NCI-H2196 treated with DMSO at 0.1 percent for 48 hours (cell line): ENCODE results near the gene RFX7.

ENCODE experiments used
- DNase-seq: peaks from one replicate; lab custom pipeline; 2025; ENCODE audit not compliant: unreplicated experiment; lab: John Stamatoyannopoulos, UW

Gene RFX7

DNA sequence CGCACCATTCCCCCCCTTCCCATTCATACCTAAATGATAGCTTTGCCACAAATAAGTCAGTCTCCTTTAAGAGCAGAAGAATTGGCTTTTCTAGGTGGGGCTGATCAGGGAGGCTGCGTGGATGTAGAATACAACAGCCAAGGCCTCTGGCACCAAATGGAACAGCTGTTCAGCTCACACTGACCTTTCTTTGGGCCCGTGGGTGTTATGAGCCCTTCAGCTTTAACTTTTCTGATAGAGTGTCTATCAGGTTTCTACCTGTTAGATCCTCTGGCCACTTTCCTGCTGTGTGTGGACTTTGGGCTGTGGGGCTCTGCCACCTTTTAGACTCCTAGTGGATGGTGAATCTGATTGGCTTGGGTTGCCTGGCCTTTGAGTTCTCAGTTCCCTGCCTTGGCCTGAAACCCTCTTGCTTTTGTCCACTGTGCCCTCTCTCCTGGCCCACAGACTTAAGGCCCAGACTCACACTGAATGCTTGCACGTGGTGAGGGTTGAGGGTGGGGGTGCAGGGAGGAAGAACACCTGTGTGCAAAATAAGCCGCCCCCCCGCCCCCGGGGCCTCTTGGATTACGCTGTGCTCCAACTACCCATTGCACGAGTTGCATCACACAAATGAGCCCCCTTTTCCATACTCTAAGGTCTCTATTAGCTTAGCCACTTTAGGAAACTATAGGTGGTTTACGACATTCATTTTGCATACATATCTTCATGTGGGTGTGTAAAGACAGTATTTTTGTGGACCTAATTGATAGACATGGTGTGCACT, 1.3 kb upstream of the RFX7 start:
- no peak for DNase-seq

DNA sequence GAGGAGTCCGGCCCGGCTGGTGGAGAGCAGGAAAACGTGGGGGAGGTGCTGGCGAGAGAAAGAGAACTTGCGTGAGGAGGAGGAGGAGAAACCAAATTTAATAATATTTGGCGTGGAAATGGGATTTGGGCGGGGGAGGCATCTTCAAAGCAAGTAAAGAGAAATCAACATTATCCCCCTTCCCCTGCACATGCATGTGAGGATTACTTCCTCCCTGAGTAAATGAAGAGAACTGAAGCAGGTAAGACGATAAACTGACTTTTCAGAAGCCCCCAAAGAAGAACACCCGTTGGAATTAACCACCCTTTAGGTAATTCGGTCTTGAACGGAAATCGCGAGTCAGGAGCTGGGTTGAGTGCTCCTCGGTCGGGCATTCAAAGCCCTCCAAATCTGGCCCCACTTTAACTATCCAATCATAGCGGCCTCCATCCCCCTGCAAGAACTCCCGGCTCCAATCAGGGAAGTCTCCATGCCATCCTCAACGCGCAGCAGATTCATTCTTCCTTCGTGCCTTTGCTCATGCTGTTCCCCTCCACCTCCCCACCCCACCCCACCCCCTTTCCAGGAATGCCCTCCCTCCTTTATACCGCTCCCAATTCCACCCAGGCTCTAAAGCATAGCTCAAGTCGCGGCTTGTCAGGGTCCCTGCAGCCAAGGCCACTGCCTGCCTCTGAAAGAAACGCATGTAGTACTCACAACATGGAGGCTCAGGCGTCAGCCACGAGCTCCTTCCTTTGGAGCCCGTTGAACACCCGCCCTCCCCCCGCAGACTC, 545 bp upstream of the RFX7 start:
- peak; percentile 51 for DNase-seq

DNA sequence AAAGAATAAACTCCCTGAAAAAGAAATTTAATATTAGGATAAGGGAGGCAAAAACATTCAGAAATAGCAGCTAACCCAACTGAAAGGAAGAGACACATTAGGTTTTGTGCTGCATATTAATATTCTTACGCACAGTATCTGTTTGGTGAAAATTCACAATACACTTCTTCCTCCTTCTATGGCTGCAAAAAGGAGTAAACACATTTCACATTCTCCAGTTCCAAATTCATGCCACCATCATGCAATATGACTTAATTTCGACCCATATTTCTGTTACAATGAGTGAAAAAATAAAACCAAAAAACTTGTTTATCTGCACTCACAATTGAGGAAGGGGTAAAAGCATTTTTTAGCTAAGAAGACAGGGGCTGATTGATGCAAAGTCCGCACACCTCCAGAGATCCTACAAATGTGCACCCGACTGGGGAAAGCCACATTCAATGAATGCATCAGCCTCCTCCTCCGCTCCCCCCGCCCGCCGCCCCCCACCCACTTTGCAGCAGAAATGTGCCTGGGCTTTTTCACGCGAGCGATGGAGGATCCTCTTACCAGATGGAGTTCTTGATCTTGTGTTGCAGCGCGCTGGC, 1.0 kb downstream of the RFX7 start:
- no peak for DNase-seq

DNA sequence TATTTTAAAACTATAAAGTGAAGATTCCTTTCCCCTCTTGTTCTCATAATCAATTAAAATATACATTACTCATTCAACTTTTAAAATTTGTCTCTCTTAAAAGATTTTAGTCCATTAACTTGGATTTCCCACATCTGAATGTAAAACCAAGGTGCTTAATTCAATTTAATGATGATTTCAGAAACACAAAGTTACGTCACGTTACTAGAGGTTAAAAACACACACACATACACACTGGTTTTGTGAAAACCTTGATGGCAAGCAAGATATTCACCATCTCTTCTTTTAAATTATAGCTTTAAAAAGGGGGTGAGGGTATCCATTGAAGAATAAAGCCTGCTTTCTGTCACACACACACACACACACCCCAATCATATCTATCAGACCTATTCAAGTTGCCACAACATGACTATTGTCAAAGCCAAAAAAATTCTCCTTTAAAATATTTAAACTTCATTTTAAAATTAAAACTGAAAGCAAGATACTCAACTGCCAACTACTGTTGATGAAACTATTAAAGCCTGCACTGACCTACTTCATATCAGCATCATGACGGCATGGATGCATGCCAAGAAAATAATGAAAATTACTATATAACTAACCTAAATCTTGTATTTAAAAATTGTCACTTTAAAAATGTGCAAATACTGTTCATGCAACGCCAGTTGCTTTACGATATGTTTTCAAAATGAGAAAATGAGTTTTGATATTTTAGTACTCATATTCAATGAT, 2.1 kb downstream of the RFX7 start:
- no peak for DNase-seq

DNA sequence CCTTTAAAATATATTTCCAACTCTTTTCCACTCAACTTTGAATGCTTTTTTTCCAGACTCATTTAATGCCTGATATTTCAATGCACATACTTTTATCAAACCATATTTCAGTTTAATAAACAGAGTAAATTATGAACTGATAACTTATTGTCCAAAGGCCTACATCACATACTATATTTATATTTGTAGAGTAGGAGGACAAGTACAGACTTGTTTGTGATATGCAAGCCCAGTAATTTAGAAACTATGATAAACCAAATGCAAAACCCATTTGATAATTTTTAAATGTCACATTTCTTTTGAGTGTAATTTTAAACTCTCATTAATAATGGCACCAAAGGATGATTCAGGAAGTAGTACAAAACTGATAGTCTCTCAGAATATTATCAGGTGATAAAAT, 3.3 kb downstream of the RFX7 start:
- no peak for DNase-seq

DNA sequence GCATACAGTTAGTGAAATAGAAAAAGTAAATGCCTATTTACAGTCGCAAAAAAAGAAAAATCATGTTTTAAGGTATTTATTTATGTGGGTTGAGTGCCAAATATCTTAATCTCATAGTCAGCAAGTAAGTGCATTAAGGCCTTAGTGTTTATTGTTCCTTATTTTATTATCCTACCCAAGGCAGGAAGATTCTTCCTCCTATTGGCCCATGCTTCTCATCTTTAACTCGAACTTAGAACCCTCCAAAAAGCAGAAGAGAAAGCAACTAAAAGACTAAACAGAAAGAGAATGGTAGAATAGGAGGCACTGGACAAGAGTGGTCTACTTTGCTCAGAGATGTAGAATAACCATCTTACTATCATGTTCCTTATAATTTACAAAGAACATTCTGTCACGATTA, 7.5 kb downstream of the RFX7 start:
- DNase-seq: no peak

DNA sequence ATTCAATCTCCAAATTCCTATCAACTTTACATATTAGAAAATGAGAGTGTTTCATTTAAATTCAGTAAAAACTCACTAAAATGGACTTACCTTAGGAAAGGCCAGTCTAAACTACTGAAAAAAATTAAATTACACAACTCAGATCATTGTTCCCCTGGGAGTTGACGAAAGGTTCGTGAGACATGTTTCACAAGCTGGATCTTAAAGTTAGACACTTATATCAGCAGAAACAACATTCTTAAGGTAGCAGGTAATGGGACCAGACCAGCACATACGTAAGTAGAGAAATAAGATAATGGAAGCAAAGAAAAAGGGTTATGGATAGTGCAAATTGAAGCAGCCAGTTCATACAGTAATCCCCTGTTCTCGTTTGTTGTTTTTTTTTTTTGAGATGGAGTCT, 8.9 kb downstream of the RFX7 start:
- DNase-seq: no peak

DNA sequence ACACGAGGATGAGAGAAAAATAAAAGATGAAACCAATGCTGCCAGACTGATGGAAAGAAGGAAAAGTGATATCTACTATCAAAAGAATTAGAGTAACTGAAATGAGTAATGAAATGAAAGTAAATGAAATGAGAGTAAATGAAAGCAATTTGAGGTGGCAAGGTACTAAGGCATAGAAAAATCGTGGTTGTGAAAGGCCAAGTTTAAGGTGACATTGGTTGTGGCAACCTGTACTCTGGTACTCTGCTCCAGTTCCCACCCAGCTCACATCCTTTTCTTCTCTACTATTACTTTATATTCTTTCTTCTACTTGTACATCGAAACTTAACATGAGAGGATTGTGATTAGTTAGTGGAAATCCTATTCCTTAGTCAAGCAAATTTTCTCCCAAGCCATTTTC, 10.1 kb downstream of the RFX7 start:
- no peak for DNase-seq

DNA sequence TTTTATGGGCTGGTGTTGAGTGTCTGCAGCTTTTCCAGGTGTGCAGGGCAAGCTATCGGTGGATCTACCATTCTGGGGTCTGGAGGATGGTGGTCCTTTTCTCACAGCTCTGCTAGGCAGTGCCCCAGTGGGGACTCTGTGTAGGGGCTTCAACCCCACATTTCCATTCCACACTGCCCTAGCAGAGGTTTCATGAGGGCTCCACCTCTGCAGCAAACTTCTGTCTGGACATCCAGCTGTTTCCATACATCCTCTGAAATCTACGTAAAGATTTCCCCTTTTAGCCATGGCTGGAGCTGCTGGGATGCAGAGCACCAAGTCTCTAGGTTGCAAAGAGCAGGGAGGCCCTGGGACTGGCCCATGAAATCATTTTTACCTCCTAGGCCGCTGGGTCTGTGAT, 11.6 kb downstream of the RFX7 start:
- no peak for DNase-seq

DNA sequence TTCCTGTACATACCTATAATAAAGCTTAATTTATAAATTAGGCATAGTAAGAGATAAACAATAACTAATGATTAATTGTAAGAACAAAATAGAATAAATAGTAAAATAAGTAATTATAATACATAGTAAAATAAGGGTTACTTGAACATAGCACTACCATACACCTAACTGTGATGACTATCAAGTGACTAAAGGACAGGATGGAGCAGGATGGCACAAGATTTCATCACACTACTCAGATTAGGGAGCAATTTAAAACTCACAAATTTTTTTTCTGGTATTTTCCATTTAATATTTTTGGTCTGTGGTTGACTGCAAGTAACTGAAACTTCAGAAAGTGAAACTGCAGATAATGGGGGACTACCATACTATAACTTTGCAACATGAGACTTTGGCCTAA, 14.8 kb downstream of the RFX7 start:
- no peak for DNase-seq

DNA sequence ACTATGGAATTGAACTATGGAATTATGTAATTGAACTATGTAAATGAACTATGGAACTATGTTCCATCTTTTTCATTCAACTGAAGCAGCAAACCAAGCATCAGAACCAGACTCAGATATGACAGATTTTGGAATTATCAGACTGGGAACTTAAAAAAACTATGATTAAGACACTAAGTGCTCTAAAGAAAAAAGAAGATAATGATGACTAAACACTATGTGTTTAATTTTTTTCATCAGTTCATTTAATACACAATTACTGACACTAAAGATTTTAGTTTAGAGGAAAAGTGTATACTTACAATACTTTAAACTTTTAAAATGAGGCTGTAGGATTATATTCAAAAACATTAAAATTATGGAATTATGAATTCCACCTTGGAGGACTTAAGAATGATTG, 15.3 kb downstream of the RFX7 start:
- no peak for DNase-seq

DNA sequence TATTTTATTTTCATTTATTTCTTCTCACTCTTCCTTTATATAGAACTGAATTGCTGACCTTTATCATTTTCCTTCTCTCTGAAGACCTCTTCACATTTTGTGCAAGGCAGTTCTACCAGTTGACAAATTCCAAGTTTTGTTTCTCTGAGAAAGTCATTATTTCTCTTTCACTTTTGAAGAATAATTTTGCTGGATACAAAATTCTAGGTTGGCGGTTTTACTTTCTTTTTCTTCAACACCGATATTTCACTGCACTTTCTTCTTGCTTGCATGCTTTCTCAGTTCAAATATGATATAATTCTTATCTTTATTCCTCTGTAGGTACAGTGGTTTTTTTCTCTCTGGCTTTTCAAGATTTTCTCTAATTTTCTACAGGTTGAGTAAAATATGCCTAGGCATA, 15.9 kb downstream of the RFX7 start:
- DNase-seq: no peak

DNA sequence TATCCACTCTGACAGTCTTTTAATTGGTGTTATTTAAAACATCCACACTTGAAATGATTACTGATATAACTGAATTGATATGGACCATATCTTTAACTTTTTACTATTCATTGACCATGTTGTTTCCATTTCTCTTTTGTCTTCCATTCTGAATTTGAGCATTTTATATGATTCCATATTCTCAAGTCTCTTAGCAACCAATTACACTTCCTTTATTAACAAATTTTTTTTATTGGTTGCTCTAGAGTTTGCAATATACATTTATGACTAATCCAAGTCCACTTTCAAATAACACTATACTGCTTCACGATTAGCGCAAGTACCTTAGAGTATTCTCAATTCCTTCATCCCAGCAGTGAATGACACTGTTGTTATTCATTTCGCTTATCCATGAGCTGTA, 16.4 kb downstream of the RFX7 start:
- DNase-seq: no peak

DNA sequence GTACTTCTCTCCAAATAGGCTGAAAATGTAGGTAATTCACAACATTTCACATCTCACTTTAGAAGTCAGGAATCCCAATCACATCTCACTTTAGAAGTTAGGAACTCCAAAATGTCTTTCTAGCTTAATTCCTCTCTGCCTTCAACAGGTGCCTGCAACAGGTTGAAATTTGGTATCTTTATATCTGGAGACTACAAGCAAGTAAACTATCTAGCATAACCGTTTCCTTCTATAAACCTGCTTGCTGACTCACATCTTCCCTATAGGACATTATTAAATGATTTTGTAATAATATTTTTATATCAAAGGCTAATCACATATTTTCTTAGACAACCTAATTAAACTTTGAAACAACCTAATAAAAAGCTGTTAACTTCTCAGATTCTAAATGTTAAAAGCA, 18.2 kb downstream of the RFX7 start:
- no peak for DNase-seq

DNA sequence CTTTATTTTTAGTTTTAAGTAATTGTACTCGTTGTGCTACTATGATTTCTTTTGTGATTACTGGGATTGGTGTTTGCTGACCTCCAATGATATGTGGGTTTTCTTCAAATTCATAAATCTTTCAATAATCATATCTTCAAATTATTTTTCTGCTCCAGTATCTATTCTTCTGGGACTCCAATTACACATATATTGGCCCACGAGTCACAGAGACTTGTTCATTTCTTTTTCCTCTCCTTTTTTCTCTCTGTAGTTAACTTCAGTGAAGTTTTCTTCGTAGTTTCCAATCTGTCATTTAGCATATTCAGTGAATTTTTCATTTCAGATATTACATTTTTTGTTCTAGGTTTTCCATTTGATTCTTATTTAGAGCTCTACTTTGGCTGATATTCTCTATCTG, 21.4 kb downstream of the RFX7 start:
- no peak for DNase-seq

DNA sequence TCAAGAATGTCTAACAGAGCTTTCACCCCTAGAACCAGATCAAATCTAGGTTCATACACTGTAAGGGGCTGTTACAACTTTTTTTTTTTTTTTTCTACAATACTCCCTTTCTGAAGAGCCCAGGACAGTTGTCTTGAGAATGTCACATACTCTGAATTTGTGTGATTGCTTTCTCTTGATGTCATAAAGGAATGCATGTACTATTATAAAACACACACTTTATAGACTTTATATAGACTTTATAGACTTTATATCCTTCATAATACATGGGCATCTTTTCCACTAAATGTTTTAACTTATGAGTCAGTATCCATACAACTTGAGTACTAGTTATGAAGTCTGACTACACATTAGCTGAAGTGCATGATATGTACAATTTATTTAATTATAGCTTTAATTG, 26.3 kb downstream of the RFX7 start:
- no peak for DNase-seq

DNA sequence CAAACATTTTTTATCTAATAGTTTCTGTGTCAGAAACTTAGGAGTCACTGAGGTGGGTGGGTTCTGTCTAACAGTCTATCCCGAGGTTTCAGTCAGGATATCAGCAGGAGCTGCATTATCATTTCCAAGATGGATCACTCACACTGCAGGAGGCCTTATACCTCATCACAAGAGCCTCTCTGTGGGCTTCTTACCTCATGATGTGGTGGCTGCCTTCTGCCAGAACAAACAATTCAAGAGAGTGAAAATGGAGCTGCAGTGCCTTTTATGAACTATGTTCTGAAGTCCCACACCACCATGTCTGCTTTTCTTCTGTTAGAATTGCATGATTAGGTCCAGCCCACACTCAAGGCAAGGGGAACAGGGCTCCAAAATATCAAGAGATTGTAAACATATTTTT, 27.9 kb downstream of the RFX7 start:
- peak; percentile 9 for DNase-seq

DNA sequence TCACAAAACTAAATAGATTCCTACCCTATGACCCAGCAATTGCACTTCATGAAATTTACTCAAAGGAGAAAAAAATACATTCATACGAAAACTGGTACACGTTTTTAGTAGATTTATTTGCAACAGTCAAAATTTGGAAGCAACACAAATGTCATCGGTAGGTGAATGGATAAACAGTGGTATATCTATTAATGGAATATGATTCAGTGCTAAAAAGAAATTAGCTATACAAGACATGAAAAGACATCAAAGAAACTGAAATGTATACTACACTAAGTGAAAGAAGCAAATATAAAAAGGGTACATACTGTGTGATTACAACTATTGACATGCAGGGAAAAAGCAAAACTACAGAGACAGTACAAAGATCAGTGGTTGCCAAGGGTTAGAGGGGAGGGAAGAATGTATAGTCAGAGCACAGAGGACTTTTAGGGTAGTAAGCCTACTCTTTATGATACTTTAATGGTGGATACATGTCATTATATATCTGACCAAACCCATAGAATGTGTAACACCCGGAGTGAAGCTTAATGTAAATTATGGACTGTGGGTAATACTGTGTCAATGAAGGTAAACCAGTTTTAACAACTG, 31.6 kb downstream of the RFX7 start:
- DNase-seq: no peak

DNA sequence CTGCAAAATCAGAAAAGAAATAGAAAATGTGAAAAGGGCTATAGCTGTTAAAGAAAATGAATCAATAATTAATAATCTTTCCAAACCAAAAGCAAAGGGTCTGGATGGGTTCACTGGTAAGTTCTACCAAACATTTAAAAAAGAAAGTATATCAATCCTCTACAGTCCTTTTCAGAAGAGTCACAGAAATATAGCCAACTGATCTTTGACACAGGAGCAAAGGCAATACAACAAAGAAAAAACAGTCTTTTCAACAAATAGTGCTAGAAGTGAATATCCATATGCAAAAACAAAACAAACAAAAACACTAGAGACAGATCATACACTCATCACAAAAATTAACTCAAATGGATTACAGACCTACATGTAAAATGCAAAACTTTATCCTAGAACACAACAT, 32.6 kb downstream of the RFX7 start:
- DNase-seq: no peak

DNA sequence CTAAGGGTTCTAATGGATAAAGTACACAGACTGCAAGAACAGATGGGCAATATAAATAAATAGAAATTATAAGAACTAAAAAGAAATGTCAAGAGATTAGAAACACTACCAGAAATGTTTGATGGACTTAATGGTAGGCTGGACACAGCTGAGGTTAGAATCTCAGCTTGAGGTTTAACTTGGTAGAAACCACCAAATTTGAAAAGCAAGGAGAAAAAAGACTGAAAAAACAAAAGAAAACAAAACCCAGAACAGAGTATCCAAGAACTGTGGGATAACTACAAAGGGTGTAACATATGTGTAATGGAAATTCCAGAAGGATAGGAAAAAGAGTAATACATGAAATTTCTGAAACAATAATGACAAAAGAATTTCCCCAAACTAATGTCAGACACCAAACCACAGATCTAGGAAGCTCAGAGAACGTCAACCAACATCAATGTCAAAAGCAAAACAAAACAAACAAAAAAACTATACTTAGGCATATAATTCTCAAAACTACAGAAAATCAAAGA, 35.0 kb downstream of the RFX7 start:
- no peak for DNase-seq

DNA sequence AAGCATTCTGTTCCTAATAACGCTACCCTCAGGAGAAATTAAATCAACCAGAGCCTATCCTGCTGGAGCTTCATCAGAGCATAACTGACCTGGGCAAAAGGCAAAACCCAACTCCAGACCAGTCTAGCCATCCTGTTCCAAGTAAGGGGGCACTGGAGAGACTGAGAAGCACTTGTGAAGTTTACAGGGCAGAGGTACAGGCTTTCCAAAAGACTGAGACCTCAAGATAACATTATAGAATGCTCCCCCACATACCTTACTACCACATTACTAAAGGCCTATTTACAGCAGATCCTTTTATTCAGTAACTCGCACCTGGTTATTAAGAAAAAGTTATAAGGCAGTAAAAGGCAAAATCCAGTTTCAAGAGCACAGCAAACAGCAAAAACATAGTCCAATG, 35.5 kb downstream of the RFX7 start:
- no peak for DNase-seq
